ENCODE results near the gene TRIM38.

- TF ChIP-seq CTCF (IDR thresholded peaks at IDR 0.05) (no peak), EP300 (IDR thresholded peaks at IDR 0.05) (no peak), POLR2A (IDR thresholded peaks at IDR 0.05) (no peak)
These were observed 54.5 kb downstream of the TRIM38 start for GRCh38 chr6:26016963-26017631.
